8988T (cell line): ENCODE measurements around the gene PTPRJ.
"Not testable (repeated sequence)": the region's sequence is repeated elsewhere in the genome, so short reads cannot be mapped to it uniquely, and the experiment has no call there.

Source experiments
- DNase-seq: peaks from one replicate; pipeline ENCODE4 v3.0.0; 2011

The PTPRJ gene

GRCh38 chr11:48123934-48124755 is 143.8 kb downstream of the PTPRJ start:
- no peak for DNase-seq

GRCh38 chr11:48124880-48125279 is 144.5 kb downstream of the PTPRJ start:
- DNase-seq: no peak

- no peak for DNase-seq
Measured at GRCh38 chr11:48125866-48126265, 145.5 kb downstream of the PTPRJ start.

- DNase-seq: no peak
Measured at GRCh38 chr11:48127521-48128183, 147.3 kb downstream of the PTPRJ start.

GRCh38 chr11:48129697-48130395 is 149.5 kb downstream of the PTPRJ start:
- no peak for DNase-seq

GRCh38 chr11:48134221-48134922 is 154.0 kb downstream of the PTPRJ start:
- no peak for DNase-seq

- DNase-seq: no peak
Measured at GRCh38 chr11:48138222-48138621, 157.9 kb downstream of the PTPRJ start.

GRCh38 chr11:48139896-48140295 is 159.5 kb downstream of the PTPRJ start:
- DNase-seq: not testable (repeated sequence)

GRCh38 chr11:48141475-48142122 is 161.2 kb downstream of the PTPRJ start:
- DNase-seq: no peak

GRCh38 chr11:48142889-48143288 is 162.5 kb downstream of the PTPRJ start:
- DNase-seq: no peak

GRCh38 chr11:48148749-48149148 is 168.4 kb downstream of the PTPRJ start:
- no peak for DNase-seq

GRCh38 chr11:48150213-48150612 is 169.9 kb downstream of the PTPRJ start:
- no peak for DNase-seq

GRCh38 chr11:48154151-48154550 is 173.8 kb downstream of the PTPRJ start:
- no peak for DNase-seq

- DNase-seq: no peak
Measured at GRCh38 chr11:48161951-48162884, 181.9 kb downstream of the PTPRJ start.

GRCh38 chr11:48162885-48163268 is 182.5 kb downstream of the PTPRJ start:
- DNase-seq: no peak

GRCh38 chr11:48163360-48164100 is 183.2 kb downstream of the PTPRJ start:
- DNase-seq: no peak

GRCh38 chr11:48164836-48165235 is 184.5 kb downstream of the PTPRJ start:
- DNase-seq: no peak

- DNase-seq: no peak
Measured at GRCh38 chr11:48165426-48165825, 185.1 kb downstream of the PTPRJ start.

GRCh38 chr11:48167380-48167779 is 187.0 kb downstream of the PTPRJ start:
- no peak for DNase-seq

- DNase-seq: no peak
Measured at GRCh38 chr11:48168815-48169214, 188.5 kb downstream of the PTPRJ start.

- DNase-seq: no peak
Measured at GRCh38 chr11:48169259-48169658, 188.9 kb downstream of the PTPRJ start.
